Gastrocnemius medialis (tissue), 4 donors: ENCODE data around the gene OSBP2. TPM values are rescaled to one million over a fixed set of nuclear protein-coding genes. Genes with fewer than 3 reads are reported as not detected.

ENCODE experiments used
- ATAC-seq, 2 donors: fragments of 150-250 bp; one replicate each; pipeline ENCODE4 v1.9.1; 2016
- DNase-seq, 2 donors: peaks; one replicate each; pipeline ENCODE4 v3.0.0-alpha.2; 2019
- H3K27ac ChIP-seq, 4 donors: fragments of 200-600 bp; sonication (generic); 1 replicate in 1 of 4; 2 replicates in 3 of 4; pipeline ENCODE4 v1.5.1; 2016 to 2018; ENCODE audit warnings: mild to moderate bottlenecking in 2 of 4, moderate library complexity in 1 of 4
- H3K27me3 ChIP-seq, 3 donors: fragments of 200-600 bp; sonication (generic) in 2 of 3; 1 replicate in 1 of 3; 2 replicates in 2 of 3; pipeline versions ENCODE4 v1.5.1 to v1.6.0; 2016 to 2019; ENCODE audit warnings: mild to moderate bottlenecking in 1 of 3, moderate library complexity in 1 of 3
- H3K36me3 ChIP-seq, 2 donors: fragments of 200-600 bp; sonication (generic) in 1 of 2; one replicate each; pipeline ENCODE4 v1.5.1; 2017 to 2018
- H3K4me1 ChIP-seq, 2 donors: fragments of 200-600 bp; sonication (generic) in 1 of 2; one replicate each; pipeline ENCODE4 v1.5.1; 2016 to 2017; ENCODE audit warnings: mild to moderate bottlenecking in 2 of 2
- H3K4me3 ChIP-seq, 4 donors: fragments of 200-600 bp; sonication (generic) in 3 of 4; 1 replicate in 1 of 4; 2 replicates in 3 of 4; pipeline ENCODE4 v1.5.1; 2016 to 2019; ENCODE audit warnings: mild to moderate bottlenecking in 2 of 4
- H3K9me3 ChIP-seq, 3 donors: fragments of 200-600 bp; sonication (generic) in 2 of 3; 1 replicate in 1 of 3; 2 replicates in 2 of 3; pipeline ENCODE4 v1.5.1; 2016 to 2019
- POLR2A ChIP-seq, 2 donors: fragments of 450-650 bp; IDR thresholded peaks; one replicate each; pipeline ENCODE4 v1.6.1; 2017; ENCODE audit warnings: antibody characterized with exemption in 2 of 2, mild to moderate bottlenecking in 2 of 2, moderate library complexity in 2 of 2
- in situ Hi-C, 4 donors: fragments of 200-750 bp; cut with MboI; loops; one replicate each; pipeline versions ENCODE4 v1.15.0 to v1.8.0; 2017; ENCODE audit warnings: low sequenced_read_pairs in 4 of 4
- intact Hi-C: fragments of 100-400 bp; cut with DNase I; formaldehyde crosslinking; loops from one replicate; pipeline ENCODE4 v1.15.1; 2023; ENCODE audit warnings: low total_unique reads
- total RNA-seq, 4 donors: library from RNA; depleted of rRNA; stranded (reverse); fragments of >200 nt; gene quantifications; one replicate each; pipeline versions ENCODE4 v1.1.0 to v1.2.3, GENCODE V29; 2016
- TF ChIP-seq, protein P1 (sequence below), 5 experiments: fragments of 450-650 bp in 3 of 5; fragments of 200-600 bp in 2 of 5; sonication (generic) in 2 of 5; IDR thresholded peaks in 4 of 5; conservative IDR thresholded peaks in 1 of 5; 1 replicate in 4 of 5; 2 replicates in 1 of 5; pipeline ENCODE4 v1.5.1; 2016 to 2019; ENCODE audit warnings: antibody characterized with exemption in 5 of 5, mild to moderate bottlenecking in 3 of 5, moderate library complexity in 3 of 5

OSBP2 gene
- total RNA-seq, 4 donors from 2014 or later: 2.8 to 4.3 (median 3.0) TPM

GRCh38 chr22:30720263-30720837 lies 25.7 kb downstream of the OSBP2 start:
- intact Hi-C loops: no loop called here
- TF ChIP-seq, protein P1, sequence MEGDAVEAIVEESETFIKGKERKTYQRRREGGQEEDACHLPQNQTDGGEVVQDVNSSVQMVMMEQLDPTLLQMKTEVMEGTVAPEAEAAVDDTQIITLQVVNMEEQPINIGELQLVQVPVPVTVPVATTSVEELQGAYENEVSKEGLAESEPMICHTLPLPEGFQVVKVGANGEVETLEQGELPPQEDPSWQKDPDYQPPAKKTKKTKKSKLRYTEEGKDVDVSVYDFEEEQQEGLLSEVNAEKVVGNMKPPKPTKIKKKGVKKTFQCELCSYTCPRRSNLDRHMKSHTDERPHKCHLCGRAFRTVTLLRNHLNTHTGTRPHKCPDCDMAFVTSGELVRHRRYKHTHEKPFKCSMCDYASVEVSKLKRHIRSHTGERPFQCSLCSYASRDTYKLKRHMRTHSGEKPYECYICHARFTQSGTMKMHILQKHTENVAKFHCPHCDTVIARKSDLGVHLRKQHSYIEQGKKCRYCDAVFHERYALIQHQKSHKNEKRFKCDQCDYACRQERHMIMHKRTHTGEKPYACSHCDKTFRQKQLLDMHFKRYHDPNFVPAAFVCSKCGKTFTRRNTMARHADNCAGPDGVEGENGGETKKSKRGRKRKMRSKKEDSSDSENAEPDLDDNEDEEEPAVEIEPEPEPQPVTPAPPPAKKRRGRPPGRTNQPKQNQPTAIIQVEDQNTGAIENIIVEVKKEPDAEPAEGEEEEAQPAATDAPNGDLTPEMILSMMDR (IDR thresholded peaks at IDR 0.05 in 4 of 5, conservative IDR thresholded peaks at IDR 0.05 in 1 of 5): no peak
- TF ChIP-seq POLR2A (IDR thresholded peaks at IDR 0.05): no peak
- DNase-seq (no peak), ATAC-seq (peak in 1 of 2 donors; percentile 36)
- no peak overlapping the region for H3K27ac ChIP-seq
- in situ Hi-C loops: no loop called here
- peaks cover 0 to 8% of the 10 kb centered on the region in 2 donors for H3K4me1 ChIP-seq
- no peaks in the 10 kb centered on the region for H3K36me3 ChIP-seq
- H3K4me3 ChIP-seq: no peak overlapping the region
- no peaks in the 10 kb centered on the region for H3K9me3 ChIP-seq
- no peaks in the 10 kb centered on the region for H3K27me3 ChIP-seq

DNA sequence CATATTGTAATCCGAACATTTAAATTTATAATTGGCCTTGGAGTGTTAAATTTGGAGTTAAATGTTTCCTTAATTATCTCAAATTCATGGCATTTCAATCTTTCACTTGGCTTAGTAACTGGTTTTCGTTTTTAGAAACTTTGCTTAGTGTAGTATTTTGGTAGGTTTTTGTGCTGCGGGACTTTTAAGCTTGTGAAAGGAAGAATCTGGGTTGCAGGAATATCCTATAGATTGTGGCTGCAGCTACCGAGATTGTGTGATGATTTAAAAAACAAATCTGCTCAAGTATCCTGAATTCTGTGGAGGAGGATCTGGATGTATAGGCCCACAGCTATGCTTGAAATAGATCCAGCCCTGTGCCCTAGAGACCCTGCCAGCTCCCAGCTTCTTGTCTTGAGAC lies 27.1 kb downstream of the OSBP2 start:
- no peaks in the 10 kb centered on the region for H3K36me3 ChIP-seq
- DNase-seq (no peak), ATAC-seq (no peak)
- no peak overlapping the region for H3K4me3 ChIP-seq
- intact Hi-C loops: no loop called here
- no peak overlapping the region for H3K27ac ChIP-seq
- H3K27me3 ChIP-seq: no peaks in the 10 kb centered on the region
- no peaks in the 10 kb centered on the region for H3K9me3 ChIP-seq
- peaks cover 0 to 8% of the 10 kb centered on the region in 2 donors for H3K4me1 ChIP-seq
- in situ Hi-C loops: no loop called here
- no peak for TF ChIP-seq POLR2A (IDR thresholded peaks at IDR 0.05)
- TF ChIP-seq, protein P1 (IDR thresholded peaks at IDR 0.05 in 4 of 5, conservative IDR thresholded peaks at IDR 0.05 in 1 of 5): no peak

DNA sequence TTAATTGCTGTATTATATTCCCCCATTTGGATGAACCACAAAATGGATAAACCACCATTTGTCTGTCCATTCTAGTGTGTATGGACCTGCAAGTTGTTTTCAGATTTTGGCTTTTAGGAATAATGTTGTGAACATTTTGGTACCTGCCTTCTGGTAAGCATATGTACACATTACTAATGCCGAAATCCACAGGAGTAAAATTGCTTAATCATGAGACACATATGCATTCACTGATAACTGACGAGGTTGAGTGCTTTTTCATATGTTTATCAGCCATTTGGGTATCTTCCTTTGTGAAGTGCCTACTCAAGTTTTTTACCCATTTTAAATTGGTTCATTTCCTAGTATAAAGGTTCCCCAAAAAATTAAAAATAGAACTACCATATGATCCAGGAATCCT lies 34.2 kb downstream of the OSBP2 start:
- no peak for ATAC-seq
- no peaks in the 10 kb centered on the region for H3K36me3 ChIP-seq
- H3K4me3 ChIP-seq: no peak overlapping the region
- intact Hi-C loops (no loop called here), in situ Hi-C loops (no loop called here)
- H3K27ac ChIP-seq: no peak overlapping the region
- TF ChIP-seq, protein P1 (IDR thresholded peaks at IDR 0.05 in 4 of 5, conservative IDR thresholded peaks at IDR 0.05 in 1 of 5): no peak
- TF ChIP-seq POLR2A (IDR thresholded peaks at IDR 0.05): no peak
- H3K4me1 ChIP-seq: no peaks in the 10 kb centered on the region
- no peak for DNase-seq
- no peaks in the 10 kb centered on the region for H3K27me3 ChIP-seq
- no peaks in the 10 kb centered on the region for H3K9me3 ChIP-seq

DNA sequence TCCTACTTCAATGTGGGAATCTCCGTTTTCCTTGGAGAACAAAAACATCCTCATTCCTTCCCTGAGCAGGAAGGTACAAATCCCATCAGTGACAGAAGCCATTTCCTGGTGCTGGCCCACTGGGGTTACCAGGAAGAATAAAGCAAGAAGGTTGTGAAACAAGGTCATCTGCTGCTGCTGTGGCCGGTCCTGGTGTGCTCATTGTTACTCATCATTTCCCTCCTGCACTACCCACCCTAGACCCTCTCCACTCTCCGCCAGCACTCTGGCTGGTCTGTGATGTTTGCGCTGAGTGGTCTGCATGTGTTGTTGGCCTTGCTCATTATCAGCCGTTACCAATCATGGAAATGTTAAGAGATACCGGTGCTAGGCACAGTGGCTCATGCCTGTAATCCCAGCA lies 37.0 kb downstream of the OSBP2 start:
- Histone ChIP-seq H3K4me1 (no peaks in the 10 kb centered on the region), H3K4me3 (no peak overlapping the region), H3K27me3 (no peaks in the 10 kb centered on the region), H3K9me3 (no peaks in the 10 kb centered on the region), H3K27ac (no peak overlapping the region), H3K36me3 (no peaks in the 10 kb centered on the region)
- intact Hi-C loops (no loop called here), in situ Hi-C loops (no loop called here)
- DNase-seq (no peak), ATAC-seq (no peak)
- TF ChIP-seq, protein P1 (IDR thresholded peaks at IDR 0.05 in 4 of 5, conservative IDR thresholded peaks at IDR 0.05 in 1 of 5): no peak
- TF ChIP-seq POLR2A (IDR thresholded peaks at IDR 0.05): no peak

DNA sequence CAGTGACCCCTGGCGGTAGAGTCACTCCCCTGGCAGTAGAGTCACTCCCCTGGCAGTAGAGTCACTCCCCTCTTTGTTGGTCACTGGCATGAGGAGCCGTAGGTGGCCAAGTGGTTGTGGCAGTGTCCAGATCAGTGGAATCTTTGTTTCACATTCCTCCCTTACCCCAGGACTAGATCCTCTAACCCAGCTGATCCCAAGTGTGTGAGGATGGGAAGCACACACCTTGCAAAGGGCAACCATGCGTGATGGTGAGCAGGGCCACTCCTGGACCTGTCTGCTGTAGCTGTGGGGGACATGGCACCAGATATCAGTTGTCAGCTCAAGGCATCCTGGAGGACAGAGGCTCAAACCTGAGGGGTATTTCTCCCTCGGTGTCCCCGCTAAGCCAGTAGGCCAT lies 37.8 kb downstream of the OSBP2 start:
- no peaks in the 10 kb centered on the region for H3K36me3 ChIP-seq
- TF ChIP-seq, protein P1 (IDR thresholded peaks at IDR 0.05 in 4 of 5, conservative IDR thresholded peaks at IDR 0.05 in 1 of 5): no peak
- no peaks in the 10 kb centered on the region for H3K4me1 ChIP-seq
- in situ Hi-C loops (no loop called here), intact Hi-C loops (no loop called here)
- H3K4me3 ChIP-seq: no peak overlapping the region
- H3K27me3 ChIP-seq: no peaks in the 10 kb centered on the region
- no peaks in the 10 kb centered on the region for H3K9me3 ChIP-seq
- no peak for DNase-seq
- ATAC-seq: no peak
- no peak overlapping the region for H3K27ac ChIP-seq
